ENCODE measurements around the gene ALDH1L1.

The ALDH1L1 gene

GRCh38 chr3:126208606-126209256 lies 28.3 kb upstream of the ALDH1L1 start:
- Histone ChIP-seq H3K4me1 (ENCODE audit: control insufficient read depth, insufficient read depth, low read length) (peaks cover 3% of the 10 kb centered on the region; the same call in 1 of the 2 replicates), H3K27me3 (ENCODE audit: control insufficient read depth, insufficient read depth, low read length) (no peaks in the 10 kb centered on the region; the same call in 1 of the 2 replicates)
- DNase-seq (ENCODE audit: low read depth, low spot score), result no peak

DNA sequence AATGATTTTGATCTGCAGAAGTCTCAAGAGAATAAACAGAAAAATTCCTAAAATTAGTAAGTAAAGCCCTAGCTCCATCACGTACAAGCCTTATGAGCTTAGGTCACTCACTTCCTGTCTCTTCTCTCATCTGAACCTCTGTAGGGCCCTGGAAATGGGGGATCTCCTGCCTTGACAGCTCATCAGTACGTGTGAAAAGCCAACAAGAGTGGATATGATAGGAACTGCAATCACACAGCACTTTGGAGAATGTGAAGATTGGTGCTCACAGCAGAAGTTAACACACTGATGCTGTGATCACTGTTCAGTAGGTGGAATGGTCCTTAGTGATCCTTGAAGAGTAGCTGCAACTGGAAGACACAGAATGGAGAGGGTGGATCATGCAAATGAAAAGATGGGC lies 27.8 kb upstream of the ALDH1L1 start:
- no peak overlapping the region for H3K4me3 ChIP-seq (ENCODE audit: low read length)

More at GRCh38 chr3:126208606-126209256, 28.3 kb upstream of the ALDH1L1 start:
- Histone ChIP-seq H3K4me3 (ENCODE audit: low read length) (no peak overlapping the region), H3K9me3 (ENCODE audit: control insufficient read depth, insufficient read depth, low read length) (no peaks in the 10 kb centered on the region), H3K36me3 (ENCODE audit: control insufficient read depth, insufficient read depth, low read length) (no peaks in the 10 kb centered on the region), H3K27ac (ENCODE audit: low read length) (no peak overlapping the region)
- WGBS (ENCODE audit: insufficient coverage, insufficient read length), result no CpG with 5 or more reads among the region's 11 CpGs

DNA sequence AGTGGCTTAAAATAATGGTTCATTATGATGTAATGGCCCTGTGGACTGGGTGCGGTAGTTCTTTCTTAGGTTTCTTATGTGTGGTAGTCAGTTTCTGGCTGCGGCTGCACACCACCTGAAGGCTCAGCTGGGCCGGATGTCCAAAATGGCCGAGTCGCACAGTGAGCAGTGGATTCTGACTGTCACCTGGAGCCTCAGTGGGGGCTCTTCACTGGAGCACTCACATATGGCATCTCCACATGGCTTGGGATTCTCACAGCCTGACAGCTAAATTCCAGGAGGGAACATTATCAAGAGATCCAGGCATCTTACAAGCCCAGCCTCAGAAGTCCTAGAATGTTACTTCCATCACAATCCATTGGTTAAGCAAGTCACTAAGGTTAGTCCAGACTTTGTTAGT lies 26.8 kb upstream of the ALDH1L1 start:
- H3K9me3 ChIP-seq (ENCODE audit: control insufficient read depth, insufficient read depth, low read length), result no peaks in the 10 kb centered on the region
- no peak for DNase-seq (ENCODE audit: low read depth, low spot score)
- WGBS (ENCODE audit: insufficient coverage, insufficient read length), result no CpG with 5 or more reads among the region's 5 CpGs
- H3K4me1 ChIP-seq (ENCODE audit: control insufficient read depth, insufficient read depth, low read length), result peaks cover 3% of the 10 kb centered on the region; the same call in 1 of the 2 replicates
- no peaks in the 10 kb centered on the region for H3K36me3 ChIP-seq (ENCODE audit: control insufficient read depth, insufficient read depth, low read length)
- no peak overlapping the region for H3K4me3 ChIP-seq (ENCODE audit: low read length)
- H3K27me3 ChIP-seq (ENCODE audit: control insufficient read depth, insufficient read depth, low read length), result no peaks in the 10 kb centered on the region
- H3K27ac ChIP-seq (ENCODE audit: low read length), result no peak overlapping the region

More for the DNA sequence above, 27.8 kb upstream of the ALDH1L1 start:
- Histone ChIP-seq H3K27ac (ENCODE audit: low read length) (no peak overlapping the region), H3K4me1 (ENCODE audit: control insufficient read depth, insufficient read depth, low read length) (peaks cover 3% of the 10 kb centered on the region; the same call in 1 of the 2 replicates), H3K36me3 (ENCODE audit: control insufficient read depth, insufficient read depth, low read length) (no peaks in the 10 kb centered on the region), H3K27me3 (ENCODE audit: control insufficient read depth, insufficient read depth, low read length) (no peaks in the 10 kb centered on the region), H3K9me3 (ENCODE audit: control insufficient read depth, insufficient read depth, low read length) (no peaks in the 10 kb centered on the region)
- WGBS (ENCODE audit: insufficient coverage, insufficient read length), result no CpG with 5 or more reads among the region's 2 CpGs
- DNase-seq (ENCODE audit: low read depth, low spot score), result no peak

DNA sequence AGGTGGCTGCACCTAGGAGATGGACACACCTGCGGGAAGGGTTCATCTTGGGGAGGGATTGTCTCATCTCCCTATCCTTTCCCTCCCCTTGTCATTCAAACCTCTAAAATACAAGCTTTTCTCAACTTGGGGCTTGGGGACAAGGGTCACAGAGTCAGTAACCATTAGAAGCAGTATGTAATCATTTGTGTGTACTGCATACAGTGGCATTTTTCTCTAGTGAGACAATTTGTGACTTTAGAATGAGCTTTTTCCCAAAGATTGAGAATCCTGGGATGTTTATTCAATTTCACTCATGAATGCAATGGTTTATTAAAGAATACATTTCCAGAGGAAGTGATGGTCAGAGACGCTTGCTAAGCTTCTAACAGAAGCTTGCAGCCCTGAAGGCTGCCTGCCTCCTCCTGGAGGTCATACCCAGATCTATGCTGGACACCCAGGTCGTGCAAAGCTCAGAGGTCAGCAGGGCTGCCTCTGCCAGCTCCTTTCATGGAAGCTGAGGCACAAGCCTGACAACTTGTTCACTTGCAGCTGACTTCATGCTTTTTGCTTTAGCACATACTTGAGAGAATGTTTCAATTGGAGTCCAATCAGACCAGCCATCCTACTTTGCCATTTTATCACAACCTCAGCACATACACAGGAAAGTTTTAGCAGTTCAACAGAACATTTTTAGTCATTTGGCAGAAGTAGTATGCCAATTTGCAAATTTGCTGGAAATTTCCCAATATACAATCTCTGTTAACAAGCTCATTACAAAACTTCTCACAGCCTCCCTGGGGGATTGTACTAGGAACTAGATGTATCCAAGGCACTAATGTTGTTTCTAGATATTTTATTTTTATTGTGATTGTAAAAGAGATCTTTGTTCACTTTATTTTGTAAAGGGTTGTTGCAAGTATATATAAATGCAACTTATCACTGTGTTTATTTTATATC lies 25.6 kb upstream of the ALDH1L1 start:
- Histone ChIP-seq H3K27me3 (ENCODE audit: control insufficient read depth, insufficient read depth, low read length) (no peaks in the 10 kb centered on the region), H3K9me3 (ENCODE audit: control insufficient read depth, insufficient read depth, low read length) (no peaks in the 10 kb centered on the region), H3K4me1 (ENCODE audit: control insufficient read depth, insufficient read depth, low read length) (peaks cover 1% of the 10 kb centered on the region; the same call in 1 of the 2 replicates), H3K36me3 (ENCODE audit: control insufficient read depth, insufficient read depth, low read length) (no peaks in the 10 kb centered on the region), H3K27ac (ENCODE audit: low read length) (no peak overlapping the region), H3K4me3 (ENCODE audit: low read length) (no peak overlapping the region)
- no CpG with 5 or more reads among the region's 3 CpGs for WGBS (ENCODE audit: insufficient coverage, insufficient read length)
- no peak for DNase-seq (ENCODE audit: low read depth, low spot score)

- Histone ChIP-seq H3K27me3 (ENCODE audit: control insufficient read depth, insufficient read depth, low read length) (no peaks in the 10 kb centered on the region), H3K4me3 (ENCODE audit: low read length) (no peak overlapping the region; the same call in 1 of the 2 replicates), H3K9me3 (ENCODE audit: control insufficient read depth, insufficient read depth, low read length) (no peaks in the 10 kb centered on the region), H3K4me1 (ENCODE audit: control insufficient read depth, insufficient read depth, low read length) (no peaks in the 10 kb centered on the region), H3K36me3 (ENCODE audit: control insufficient read depth, insufficient read depth, low read length) (no peaks in the 10 kb centered on the region), H3K27ac (ENCODE audit: low read length) (no peak overlapping the region)
- WGBS (ENCODE audit: insufficient coverage, insufficient read length), result no CpG with 5 or more reads among the region's 4 CpGs
- DNase-seq (ENCODE audit: low read depth, low spot score), result no peak
These were observed 22.3 kb upstream of the ALDH1L1 start for GRCh38 chr3:126202680-126203079.

- Histone ChIP-seq H3K36me3 (ENCODE audit: control insufficient read depth, insufficient read depth, low read length) (no peaks in the 10 kb centered on the region), H3K27me3 (ENCODE audit: control insufficient read depth, insufficient read depth, low read length) (no peaks in the 10 kb centered on the region), H3K9me3 (ENCODE audit: control insufficient read depth, insufficient read depth, low read length) (no peaks in the 10 kb centered on the region), H3K4me3 (ENCODE audit: low read length) (no peak overlapping the region), H3K4me1 (ENCODE audit: control insufficient read depth, insufficient read depth, low read length) (no peaks in the 10 kb centered on the region), H3K27ac (ENCODE audit: low read length) (no peak overlapping the region)
- no CpG with 5 or more reads among the region's 3 CpGs for WGBS (ENCODE audit: insufficient coverage, insufficient read length)
- no peak for DNase-seq (ENCODE audit: low read depth, low spot score)
These were observed 21.9 kb upstream of the ALDH1L1 start for GRCh38 chr3:126202276-126202675.

- Histone ChIP-seq H3K4me3 (ENCODE audit: low read length) (no peak overlapping the region), H3K27ac (ENCODE audit: low read length) (no peak overlapping the region), H3K9me3 (ENCODE audit: control insufficient read depth, insufficient read depth, low read length) (no peaks in the 10 kb centered on the region; the same call in 1 of the 2 replicates), H3K27me3 (ENCODE audit: control insufficient read depth, insufficient read depth, low read length) (no peaks in the 10 kb centered on the region), H3K4me1 (ENCODE audit: control insufficient read depth, insufficient read depth, low read length) (no peaks in the 10 kb centered on the region), H3K36me3 (ENCODE audit: control insufficient read depth, insufficient read depth, low read length) (no peaks in the 10 kb centered on the region)
- DNase-seq (ENCODE audit: low read depth, low spot score), result no peak
- no CpG with 5 or more reads among the region's 3 CpGs for WGBS (ENCODE audit: insufficient coverage, insufficient read length)
These were observed 20.8 kb upstream of the ALDH1L1 start for GRCh38 chr3:126201168-126201567.

GRCh38 chr3:126200534-126200933 lies 20.1 kb upstream of the ALDH1L1 start:
- WGBS (ENCODE audit: insufficient coverage, insufficient read length), result no CpG with 5 or more reads among the region's 3 CpGs
- H3K36me3 ChIP-seq (ENCODE audit: control insufficient read depth, insufficient read depth, low read length), result no peaks in the 10 kb centered on the region

GRCh38 chr3:126199256-126199655 lies 18.9 kb upstream of the ALDH1L1 start:
- no peak for DNase-seq (ENCODE audit: low read depth, low spot score)
- no peaks in the 10 kb centered on the region for H3K36me3 ChIP-seq (ENCODE audit: control insufficient read depth, insufficient read depth, low read length)
- H3K27ac ChIP-seq (ENCODE audit: low read length), result no peak overlapping the region
- no CpG with 5 or more reads among the region's 2 CpGs for WGBS (ENCODE audit: insufficient coverage, insufficient read length)
- no peak overlapping the region for H3K4me3 ChIP-seq (ENCODE audit: low read length)
- H3K9me3 ChIP-seq (ENCODE audit: control insufficient read depth, insufficient read depth, low read length), result no peaks in the 10 kb centered on the region; the same call in 1 of the 2 replicates
- no peaks in the 10 kb centered on the region for H3K27me3 ChIP-seq (ENCODE audit: control insufficient read depth, insufficient read depth, low read length)
- no peaks in the 10 kb centered on the region for H3K4me1 ChIP-seq (ENCODE audit: control insufficient read depth, insufficient read depth, low read length)

More at GRCh38 chr3:126200534-126200933, 20.1 kb upstream of the ALDH1L1 start:
- H3K27me3 ChIP-seq (ENCODE audit: control insufficient read depth, insufficient read depth, low read length), result no peaks in the 10 kb centered on the region
- H3K4me3 ChIP-seq (ENCODE audit: low read length), result no peak overlapping the region
- no peak overlapping the region for H3K27ac ChIP-seq (ENCODE audit: low read length)
- DNase-seq (ENCODE audit: low read depth, low spot score), result no peak
- no peaks in the 10 kb centered on the region; the same call in 1 of the 2 replicates for H3K9me3 ChIP-seq (ENCODE audit: control insufficient read depth, insufficient read depth, low read length)
- H3K4me1 ChIP-seq (ENCODE audit: control insufficient read depth, insufficient read depth, low read length), result no peaks in the 10 kb centered on the region

GRCh38 chr3:126197854-126198584 lies 17.6 kb upstream of the ALDH1L1 start:
- WGBS (ENCODE audit: insufficient coverage, insufficient read length), result no CpG with 5 or more reads among the region's 7 CpGs
- H3K9me3 ChIP-seq (ENCODE audit: control insufficient read depth, insufficient read depth, low read length), result no peaks in the 10 kb centered on the region; the same call in 1 of the 2 replicates
- no peaks in the 10 kb centered on the region for H3K27me3 ChIP-seq (ENCODE audit: control insufficient read depth, insufficient read depth, low read length)
- no peak overlapping the region for H3K4me3 ChIP-seq (ENCODE audit: low read length)
- peak; percentile 37 for DNase-seq (ENCODE audit: low read depth, low spot score)
- no peaks in the 10 kb centered on the region for H3K36me3 ChIP-seq (ENCODE audit: control insufficient read depth, insufficient read depth, low read length)
- H3K4me1 ChIP-seq (ENCODE audit: control insufficient read depth, insufficient read depth, low read length), result no peaks in the 10 kb centered on the region
- no peak overlapping the region for H3K27ac ChIP-seq (ENCODE audit: low read length)
